ENCODE results near the gene NANOS2. TPM values are rescaled to one million over a fixed set of nuclear protein-coding genes. Genes with fewer than 3 reads are reported as not detected.
"Not testable (repeated sequence)": the region's sequence is repeated elsewhere in the genome, so short reads cannot be mapped to it uniquely, and the experiment has no call there.

NANOS2 gene
- total RNA-seq, 1 donor from 2014 or later, result not detected

DNA sequence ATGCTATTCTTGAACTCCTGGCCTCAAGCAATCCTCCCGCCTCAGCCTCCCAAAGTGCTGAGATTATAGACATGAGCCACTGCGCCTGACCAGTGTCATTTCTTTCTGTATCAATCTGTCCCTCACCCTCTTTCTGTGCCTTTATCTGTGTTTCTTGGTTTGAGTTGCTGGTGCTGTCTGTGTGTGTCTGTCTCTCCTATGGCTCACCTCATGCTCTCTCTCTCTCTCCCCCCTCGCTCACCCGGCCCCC lies 38.5 kb downstream of the NANOS2 start:
- intact Hi-C loops (cut with DNase I), result no loop called here
- no peak for DNase-seq (ENCODE audit: low spot score in 2 of 2)
- Histone ChIP-seq H3K4me3 (no peak overlapping the region), H3K9me3 (no peaks in the 10 kb centered on the region), H3K27ac (no peak overlapping the region), H3K27me3 (no peaks in the 10 kb centered on the region), H3K36me3 (no peaks in the 10 kb centered on the region), H3K4me1 (peaks cover 0 to 4% of the 10 kb centered on the region in 2 donors)
- TF ChIP-seq, protein P1, sequence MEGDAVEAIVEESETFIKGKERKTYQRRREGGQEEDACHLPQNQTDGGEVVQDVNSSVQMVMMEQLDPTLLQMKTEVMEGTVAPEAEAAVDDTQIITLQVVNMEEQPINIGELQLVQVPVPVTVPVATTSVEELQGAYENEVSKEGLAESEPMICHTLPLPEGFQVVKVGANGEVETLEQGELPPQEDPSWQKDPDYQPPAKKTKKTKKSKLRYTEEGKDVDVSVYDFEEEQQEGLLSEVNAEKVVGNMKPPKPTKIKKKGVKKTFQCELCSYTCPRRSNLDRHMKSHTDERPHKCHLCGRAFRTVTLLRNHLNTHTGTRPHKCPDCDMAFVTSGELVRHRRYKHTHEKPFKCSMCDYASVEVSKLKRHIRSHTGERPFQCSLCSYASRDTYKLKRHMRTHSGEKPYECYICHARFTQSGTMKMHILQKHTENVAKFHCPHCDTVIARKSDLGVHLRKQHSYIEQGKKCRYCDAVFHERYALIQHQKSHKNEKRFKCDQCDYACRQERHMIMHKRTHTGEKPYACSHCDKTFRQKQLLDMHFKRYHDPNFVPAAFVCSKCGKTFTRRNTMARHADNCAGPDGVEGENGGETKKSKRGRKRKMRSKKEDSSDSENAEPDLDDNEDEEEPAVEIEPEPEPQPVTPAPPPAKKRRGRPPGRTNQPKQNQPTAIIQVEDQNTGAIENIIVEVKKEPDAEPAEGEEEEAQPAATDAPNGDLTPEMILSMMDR (IDR thresholded peaks at IDR 0.05), result no peak

DNA sequence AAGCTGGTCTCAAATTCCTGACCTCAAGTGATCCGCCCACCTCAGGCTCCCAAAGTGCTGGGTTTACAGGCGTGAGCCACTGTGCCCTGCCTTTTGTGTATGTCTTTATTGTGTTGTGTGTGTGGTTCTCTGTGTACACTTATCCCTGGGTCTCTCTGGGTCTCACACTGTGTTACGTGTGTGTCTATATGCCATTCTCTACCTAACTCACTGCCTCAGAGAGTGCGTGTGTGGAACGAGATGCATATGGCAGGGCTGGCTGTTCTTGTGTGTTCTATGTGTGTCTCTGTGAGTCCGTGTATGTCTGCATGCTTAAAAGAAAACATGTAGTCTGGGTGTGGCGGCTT lies 40.0 kb downstream of the NANOS2 start:
- no peaks in the 10 kb centered on the region for H3K36me3 ChIP-seq
- TF ChIP-seq, protein P1 (IDR thresholded peaks at IDR 0.05), result no peak
- H3K27me3 ChIP-seq, result no peaks in the 10 kb centered on the region
- intact Hi-C loops (cut with DNase I), result no loop called here
- peaks cover 0 to 4% of the 10 kb centered on the region in 2 donors for H3K4me1 ChIP-seq
- no peak overlapping the region for H3K4me3 ChIP-seq
- H3K27ac ChIP-seq, result no peak overlapping the region
- no peak for DNase-seq (ENCODE audit: low spot score in 2 of 2)
- H3K9me3 ChIP-seq, result no peaks in the 10 kb centered on the region

DNA sequence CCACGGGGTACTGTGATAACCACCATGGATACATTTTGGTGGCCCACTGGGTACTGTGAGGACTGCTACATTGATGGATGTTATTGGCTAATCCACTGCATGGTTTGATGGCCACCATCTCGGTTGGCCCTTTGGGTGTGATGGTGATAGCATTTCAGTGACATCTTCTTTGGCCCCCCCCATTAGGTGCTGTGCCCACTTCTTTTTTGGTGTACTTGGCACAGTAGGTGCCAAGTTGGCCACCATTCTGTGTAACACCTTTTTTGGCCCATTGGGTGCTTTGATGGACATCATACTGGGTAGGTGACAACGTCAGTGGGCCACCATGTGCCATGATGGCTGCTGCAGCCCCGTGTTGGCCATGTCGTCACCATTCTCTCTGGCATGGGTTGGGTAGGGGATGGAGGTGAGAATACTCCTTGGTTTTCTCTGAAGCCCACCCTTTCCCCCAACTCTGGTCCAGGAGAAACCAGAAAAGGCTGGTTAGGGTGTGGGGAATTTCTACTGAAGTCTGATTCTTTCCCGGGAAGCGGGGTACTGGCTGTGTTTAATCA lies 41.3 kb downstream of the NANOS2 start:
- Histone ChIP-seq H3K27ac (no peak overlapping the region), H3K4me1 (peaks cover 0 to 4% of the 10 kb centered on the region in 2 donors), H3K27me3 (no peaks in the 10 kb centered on the region), H3K36me3 (no peaks in the 10 kb centered on the region), H3K9me3 (no peaks in the 10 kb centered on the region), H3K4me3 (no peak overlapping the region)
- intact Hi-C loops (cut with DNase I), result no loop called here
- no peak for DNase-seq (ENCODE audit: low spot score in 2 of 2)
- TF ChIP-seq, protein P1 (IDR thresholded peaks at IDR 0.05), result no peak

DNA sequence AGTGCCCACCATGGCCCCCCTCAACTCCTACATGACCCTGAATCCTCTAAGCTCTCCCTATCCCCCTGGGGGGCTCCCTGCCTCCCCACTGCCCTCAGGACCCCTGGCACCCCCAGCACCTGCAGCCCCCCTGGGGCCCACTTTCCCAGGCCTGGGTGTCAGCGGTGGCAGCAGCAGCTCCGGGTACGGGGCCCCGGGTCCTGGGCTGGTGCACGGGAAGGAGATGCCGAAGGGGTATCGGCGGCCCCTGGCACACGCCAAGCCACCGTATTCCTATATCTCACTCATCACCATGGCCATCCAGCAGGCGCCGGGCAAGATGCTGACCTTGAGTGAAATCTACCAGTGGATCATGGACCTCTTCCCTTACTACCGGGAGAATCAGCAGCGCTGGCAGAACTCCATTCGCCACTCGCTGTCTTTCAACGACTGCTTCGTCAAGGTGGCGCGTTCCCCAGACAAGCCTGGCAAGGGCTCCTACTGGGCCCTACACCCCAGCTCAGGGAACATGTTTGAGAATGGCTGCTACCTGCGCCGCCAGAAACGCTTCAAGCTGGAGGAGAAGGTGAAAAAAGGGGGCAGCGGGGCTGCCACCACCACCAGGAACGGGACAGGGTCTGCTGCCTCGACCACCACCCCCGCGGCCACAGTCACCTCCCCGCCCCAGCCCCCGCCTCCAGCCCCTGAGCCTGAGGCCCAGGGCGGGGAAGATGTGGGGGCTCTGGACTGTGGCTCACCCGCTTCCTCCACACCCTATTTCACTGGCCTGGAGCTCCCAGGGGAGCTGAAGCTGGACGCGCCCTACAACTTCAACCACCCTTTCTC lies 42.3 kb downstream of the NANOS2 start:
- no peak for DNase-seq (ENCODE audit: low spot score in 2 of 2)
- TF ChIP-seq, protein P1 (IDR thresholded peaks at IDR 0.05), result no peak
- intact Hi-C loops (cut with DNase I), result no loop called here

DNA sequence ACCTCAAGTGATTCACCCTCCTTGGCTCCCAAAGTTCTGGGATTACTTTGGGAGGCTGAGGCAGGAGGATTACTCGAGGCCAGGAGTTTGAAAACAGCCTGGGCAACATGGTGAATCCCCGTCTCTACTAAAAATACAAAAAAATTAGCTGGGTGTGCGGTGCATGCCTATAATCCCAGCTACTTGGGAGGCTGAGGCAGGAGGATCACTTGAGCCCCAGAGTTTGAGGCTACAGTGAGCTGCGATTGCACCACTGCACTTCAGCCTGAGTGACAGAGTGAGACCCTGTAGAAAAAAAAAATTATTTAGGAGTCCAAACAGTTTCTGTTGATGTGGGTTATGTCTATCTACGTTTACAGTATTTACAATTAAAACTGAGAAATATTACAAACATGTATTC lies 43.8 kb downstream of the NANOS2 start:
- Histone ChIP-seq H3K4me1 (no peaks in the 10 kb centered on the region), H3K4me3 (no peak overlapping the region), H3K27ac (no peak overlapping the region), H3K9me3 (no peaks in the 10 kb centered on the region), H3K36me3 (no peaks in the 10 kb centered on the region), H3K27me3 (no peaks in the 10 kb centered on the region)
- no peak for DNase-seq (ENCODE audit: low spot score in 2 of 2)
- intact Hi-C loops (cut with DNase I), result no loop called here
- TF ChIP-seq, protein P1 (IDR thresholded peaks at IDR 0.05), result no peak

More for the DNA sequence above, 42.3 kb downstream of the NANOS2 start:
- Histone ChIP-seq H3K27ac (no peak overlapping the region), H3K27me3 (no peaks in the 10 kb centered on the region), H3K9me3 (no peaks in the 10 kb centered on the region), H3K4me3 (no peak overlapping the region), H3K4me1 (peaks cover 0 to 4% of the 10 kb centered on the region in 2 donors), H3K36me3 (no peaks in the 10 kb centered on the region)

DNA sequence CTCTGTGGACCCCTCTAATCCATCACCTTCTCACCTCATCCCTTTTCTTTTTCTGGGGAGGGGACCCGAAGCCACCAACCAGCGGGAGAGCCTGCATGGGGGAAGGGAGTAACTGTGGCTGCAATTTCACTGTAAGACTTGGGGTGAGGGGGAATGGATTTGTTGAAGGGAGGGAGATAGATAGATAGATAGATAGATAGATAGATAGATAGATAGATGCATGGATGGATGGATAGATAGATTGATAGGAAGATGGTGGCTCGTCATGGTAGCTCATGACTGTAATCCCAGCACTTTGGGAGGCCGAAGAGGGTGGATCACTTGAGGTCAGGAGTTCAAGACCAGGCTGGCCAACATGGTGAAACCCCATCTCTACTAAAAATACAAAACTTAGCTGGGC lies 47.3 kb downstream of the NANOS2 start:
- H3K4me1 ChIP-seq; DNase-seq (ENCODE audit: low spot score in 2 of 2); H3K9me3 ChIP-seq; H3K4me3 ChIP-seq; intact Hi-C loops (cut with DNase I); H3K27me3 ChIP-seq; H3K27ac ChIP-seq; H3K36me3 ChIP-seq: not testable (repeated sequence)

Data from ascending aorta (tissue), 2 donors.